ENCODE measurements around the gene TFF1.

Gene TFF1

DNA sequence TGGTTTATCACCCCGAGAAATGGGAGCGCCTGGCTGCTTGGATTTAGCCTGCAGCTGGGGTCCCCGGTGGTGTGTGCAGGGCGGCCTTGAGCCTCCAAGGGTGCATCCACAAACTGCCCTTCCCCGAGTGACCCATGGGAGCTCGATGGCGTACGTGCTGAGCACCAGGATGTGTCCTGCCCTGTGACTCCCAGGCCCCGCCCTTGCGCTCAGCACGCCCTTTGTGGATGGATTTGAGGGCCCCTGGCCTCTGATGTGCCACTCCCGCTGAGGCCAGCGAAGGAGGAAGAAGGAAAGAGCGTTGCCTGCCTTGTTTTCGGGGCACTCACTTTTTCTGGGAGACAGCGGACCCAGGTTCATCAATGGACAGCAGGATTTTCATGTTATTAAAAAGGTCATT, 49.4 kb downstream of the TFF1 start:
- DNase-seq, result no peak

- peak; percentile 66 for DNase-seq
Measured at GRCh38 chr21:42315296-42315891, 50.9 kb downstream of the TFF1 start, which contains the start of gene TFF3. TFF3 (minus strand) TSS chr21:42315409; CDS start chr21:42315374, 35 bp downstream.

DNA sequence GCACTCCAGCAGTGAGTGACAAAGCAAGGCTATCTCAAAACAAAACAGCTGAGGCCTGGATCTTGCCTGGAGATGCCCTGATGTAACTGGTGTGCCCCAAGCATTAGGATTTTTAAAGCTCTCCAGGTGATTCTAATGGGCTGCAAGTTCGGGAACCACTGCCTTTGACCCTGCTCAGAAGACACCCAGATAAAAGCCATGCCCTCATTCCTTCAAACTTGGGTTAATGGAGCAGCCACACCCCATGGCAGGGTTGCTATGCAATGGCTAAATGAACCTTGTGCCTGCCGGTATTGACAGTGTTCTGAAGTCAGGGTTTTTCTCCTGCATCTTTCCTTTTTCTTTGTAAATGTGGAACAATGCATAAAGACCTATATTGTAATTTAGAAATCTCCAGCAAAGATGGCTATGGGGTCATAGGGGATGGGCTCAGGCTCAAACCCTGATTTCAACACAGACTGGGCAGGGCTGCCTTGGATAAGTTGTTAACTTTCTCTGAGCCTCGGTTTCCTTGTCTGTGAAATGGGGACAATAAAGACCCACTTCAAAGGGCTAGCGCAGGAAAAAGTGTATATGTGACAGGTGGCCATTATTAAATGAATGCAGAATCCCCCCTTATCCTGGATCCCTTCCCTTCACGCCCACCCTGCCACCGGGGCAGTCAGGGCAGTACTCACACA, 51.6 kb downstream of the TFF1 start:
- peak; percentile 39 for DNase-seq

- no peak for DNase-seq
Measured at GRCh38 chr21:42313501-42313969, 52.8 kb downstream of the TFF1 start.

DNA sequence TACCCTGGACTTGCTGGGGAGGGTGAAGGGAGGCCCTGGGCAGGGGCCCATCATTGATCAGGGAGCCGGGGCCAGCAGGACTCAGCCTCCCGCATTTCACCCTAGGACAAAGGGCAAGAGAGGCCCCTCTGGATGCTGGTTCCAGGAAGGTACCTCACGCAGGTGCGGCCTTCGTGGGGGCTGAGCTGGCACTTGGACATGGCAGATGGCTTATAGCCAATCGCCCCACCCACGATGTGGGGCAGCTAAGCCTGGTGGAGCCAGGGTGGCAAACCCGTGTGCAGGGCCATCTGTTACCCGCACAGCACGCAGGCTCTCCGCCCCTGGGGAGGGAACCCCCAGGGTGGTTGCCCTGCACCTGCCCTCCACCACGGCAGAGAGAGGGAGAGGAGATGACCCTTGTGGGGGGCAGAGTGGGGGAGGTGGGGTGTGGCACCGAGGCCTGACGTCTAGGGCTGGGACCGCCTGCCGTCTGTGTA, 53.7 kb downstream of the TFF1 start:
- DNase-seq, result no peak

All from right kidney (tissue), 1 donor.